ENCODE results near the gene UTS2B. TPM values are rescaled to one million over a fixed set of nuclear protein-coding genes. Genes with fewer than 3 reads are reported as not detected.

UTS2B gene
- total and polyA plus RNA-seq, 2 of the 13 experiments (the other 11 are each of a cell fraction or from before 2014, with no cell fraction given): 0.03 to 0.46 TPM

- Histone ChIP-seq H3K79me2 (ENCODE audit: insufficient read depth, low read length) (no peaks in the 10 kb centered on the region), H4K20me1 (ENCODE audit: insufficient read depth, low read length) (no peaks in the 10 kb centered on the region), H3K9me3 (ENCODE audit: low read length) (no peaks in the 10 kb centered on the region), H3K4me3 (replicated peaks in 1 of 3; ENCODE audit: insufficient read depth in 1 of 3, low read depth in 2 of 3, low read length in 3 of 3) (no peak overlapping the region), H3K36me3 (replicated peaks in 1 of 2; ENCODE audit: control insufficient read depth in 1 of 2, insufficient read depth in 2 of 2, low read length in 2 of 2) (no peaks in the 10 kb centered on the region), H3K27me3 (ENCODE audit: control insufficient read depth in 1 of 2, insufficient read depth in 2 of 2, low read length in 2 of 2) (no peaks in the 10 kb centered on the region), H3K9ac (ENCODE audit: insufficient read depth, low read depth, low read length) (no peak overlapping the region), H3K4me2 (ENCODE audit: low read depth, low read length) (no peak overlapping the region), H3K27ac (ENCODE audit: extremely low read length, insufficient read depth, low read length) (no peak overlapping the region), H3K4me1 (ENCODE audit: insufficient read depth, low read length) (no peaks in the 10 kb centered on the region), H2AFZ (ENCODE audit: low read length) (no peak overlapping the region)
- intact Hi-C loops (cut with micrococcal nuclease; ENCODE audit: unreplicated experiment): no loop called here
- TF ChIP-seq NPAS2 (CRISPR knock-in tag; IDR thresholded peaks at IDR 0.05; ENCODE audit: borderline replicate concordance) (no peak), UBTF (CRISPR knock-in tag; IDR thresholded peaks at IDR 0.05) (no peak), ZNF598 (CRISPR knock-in tag; IDR thresholded peaks at IDR 0.05; ENCODE audit: borderline replicate concordance) (no peak), ZNF766 (CRISPR knock-in tag; IDR thresholded peaks at IDR 0.05; ENCODE audit: borderline replicate concordance) (no peak), ZFP36L2 (CRISPR knock-in tag; IDR thresholded peaks at IDR 0.05) (no peak), MTF1 (CRISPR knock-in tag; IDR thresholded peaks at IDR 0.05) (no peak), ETV6 (CRISPR knock-in tag; conservative IDR thresholded peaks at IDR 0.05) (no peak)
- ChIA-PET POLR2A (no interaction called here), CTCF (ENCODE audit: low intra/inter-chr PET ratio, low total read pairs) (no interaction called here)
- no TSS peak for BruUV-seq (replicated peaks)
- WGBS (ENCODE audit: low lambda C conversion rate): 15% methylated on average over 4 of the region's 4 CpGs
- DNase-seq (ENCODE audit: low spot score) (no peak), FAIRE-seq (no peak), ATAC-seq (no peak)
- in situ Hi-C loops (cut with HindIII; ENCODE audit: extremely low pct_ligation_motif_present, low pct_unique_long_range_greater_than_20kb): no loop called here
Measured at GRCh38 chr3:191282251-191283185, 47.8 kb downstream of the UTS2B start.
